CD14-positive monocyte (primary cell): ENCODE results near the gene ROBO1. TPM values are rescaled to one million over a fixed set of nuclear protein-coding genes. Genes with fewer than 3 reads are reported as not detected.

Source experiments
- DNase-seq, 3 donors: peaks; one replicate each; pipeline ENCODE4 v3.0.0-alpha.2; 2011 to 2022
- H2AFZ ChIP-seq: 2 replicates; pipeline ENCODE4 v1.6.0; 2012; ENCODE audit warnings: mild to moderate bottlenecking, low read depth, low read length, inconsistent platforms; ENCODE audit not compliant: insufficient read depth, poor library complexity, severe bottlenecking
- H3K27ac ChIP-seq, 2 donors: 1 replicate in 1 of 2; 2 replicates in 1 of 2; pipeline ENCODE4 v1.5.1; 2012 to 2013; ENCODE audit warnings: low read length in 2 of 2, control low read depth in 1 of 2, inconsistent platforms in 1 of 2, low read depth in 1 of 2, mild to moderate bottlenecking in 1 of 2
- H3K27me3 ChIP-seq, 2 donors: one replicate each; pipeline versions ENCODE4 v1.6.0 to v1.6.1; 2011 to 2013; ENCODE audit warnings: low read length in 2 of 2; ENCODE audit not compliant: control insufficient read depth in 2 of 2, insufficient read depth in 2 of 2
- H3K36me3 ChIP-seq, 2 donors: replicated peaks in 1 of 2; 1 replicate in 1 of 2; 2 replicates in 1 of 2; pipeline versions ENCODE4 v1.5.1 to v1.6.1; 2012 to 2013; ENCODE audit warnings: low read length in 2 of 2, control low read depth in 1 of 2, inconsistent platforms in 1 of 2, mild to moderate bottlenecking in 1 of 2; ENCODE audit not compliant: insufficient read depth in 2 of 2, control insufficient read depth in 1 of 2
- H3K4me1 ChIP-seq, 2 donors: 1 replicate in 1 of 2; 2 replicates in 1 of 2; pipeline versions ENCODE4 v1.5.1 to v1.6.1; 2012 to 2013; ENCODE audit warnings: low read length in 2 of 2, control low read depth in 1 of 2, inconsistent platforms in 1 of 2, mild to moderate bottlenecking in 1 of 2, moderate library complexity in 1 of 2; ENCODE audit not compliant: insufficient read depth in 2 of 2, control insufficient read depth in 1 of 2
- H3K4me2 ChIP-seq: replicated peaks from 2 replicates; pipeline ENCODE3; 2012; ENCODE audit warnings: low read length, moderate library complexity, mild to moderate bottlenecking; ENCODE audit not compliant: poor library complexity, severe bottlenecking; ENCODE audit errors: extremely low read depth
- H3K4me3 ChIP-seq, 3 experiments: fragments of 200-600 bp in 1 of 3; sonication (generic) in 1 of 3; replicated peaks in 1 of 3; 1 replicate in 2 of 3; 2 replicates in 1 of 3; pipeline ENCODE4 v1.5.1; 2011 to 2013; ENCODE audit warnings: low read length in 3 of 3, mild to moderate bottlenecking in 3 of 3, control low read depth in 2 of 3, low read depth in 2 of 3, inconsistent platforms in 1 of 3, moderate library complexity in 1 of 3
- H3K79me2 ChIP-seq: 2 replicates; pipeline ENCODE4 v1.6.0; 2012; ENCODE audit warnings: mild to moderate bottlenecking, control low read depth, inconsistent platforms, low read length, moderate library complexity; ENCODE audit not compliant: insufficient read depth
- H3K9ac ChIP-seq: 2 replicates; pipeline ENCODE4 v1.6.0; 2017; ENCODE audit warnings: low read length, mild to moderate bottlenecking; ENCODE audit not compliant: insufficient read depth, poor library complexity, severe bottlenecking
- H3K9me3 ChIP-seq, 2 donors: replicated peaks in 1 of 2; 1 replicate in 1 of 2; 2 replicates in 1 of 2; pipeline versions ENCODE4 v1.5.1 to v1.6.1; 2012 to 2013; ENCODE audit warnings: low read length in 2 of 2, control low read depth in 1 of 2; ENCODE audit not compliant: control insufficient read depth in 1 of 2, insufficient read depth in 1 of 2
- H4K20me1 ChIP-seq: 2 replicates; pipeline ENCODE4 v1.6.0; 2012; ENCODE audit warnings: mild to moderate bottlenecking, low read length, control low read depth, moderate library complexity; ENCODE audit not compliant: insufficient read depth
- H3K27ac Mint-ChIP-seq, 7 donors: one replicate each; pipeline ENCODE4 v1.8.0; 2020; ENCODE audit warnings: mild to moderate bottlenecking in 7 of 7, mixed read lengths in 7 of 7, moderate library complexity in 6 of 7, inconsistent platforms in 2 of 7
- H3K27me3 Mint-ChIP-seq, 3 donors: one replicate each; pipeline ENCODE4 v1.8.0; 2021 to 2022; ENCODE audit warnings: low read depth in 3 of 3, mild to moderate bottlenecking in 3 of 3, mixed read lengths in 3 of 3, moderate library complexity in 3 of 3, inconsistent platforms in 1 of 3
- H3K36me3 Mint-ChIP-seq, 2 donors: one replicate each; pipeline ENCODE4 v1.8.0; 2020; ENCODE audit warnings: mixed read lengths in 2 of 2, inconsistent platforms in 1 of 2, mild to moderate bottlenecking in 1 of 2
- H3K4me1 Mint-ChIP-seq: one replicate; pipeline ENCODE4 v1.8.0; 2020; ENCODE audit warnings: mild to moderate bottlenecking, mixed read lengths
- H3K4me3 Mint-ChIP-seq, 2 donors: one replicate each; pipeline ENCODE4 v1.8.0; 2020; ENCODE audit warnings: mild to moderate bottlenecking in 2 of 2, mixed read lengths in 2 of 2, moderate library complexity in 1 of 2
- H3K9me3 Mint-ChIP-seq, 7 donors: one replicate each; pipeline ENCODE4 v1.8.0; 2020 to 2022; ENCODE audit warnings: mixed read lengths in 7 of 7, mild to moderate bottlenecking in 6 of 7, moderate library complexity in 6 of 7, inconsistent platforms in 2 of 7
- WGBS: methylation state at CpG from one replicate; pipeline ENCODE4 v1.1.5; 2013; ENCODE audit warnings: missing lambda C conversion rate; ENCODE audit not compliant: insufficient coverage; 5-methylcytosine and 5-hydroxymethylcytosine counted together
- intact Hi-C, 2 donors: fragments of 100-400 bp; cut with micrococcal nuclease; formaldehyde crosslinking; loops; one replicate each; pipeline versions ENCODE4 v1.15.0 to v1.15.1; 2023
- polyA plus RNA-seq, 3 donors: library from polyadenylated mRNA; depleted of rRNA in 1 of 3; unstranded in 2 of 3; stranded (reverse) in 1 of 3; fragments of 300-500 nt in 2 of 3; fragments of >200 nt in 1 of 3; fragmentation: Illumina TruSeq in 2 of 3; gene quantifications; 1 replicate in 2 of 3; 2 replicates in 1 of 3; pipeline ENCODE4 v1.2.3, GENCODE V29; 2012 to 2021
- TF ChIP-seq, protein P1 (sequence below): fragments of 200-600 bp; IDR thresholded peaks from one replicate; pipeline ENCODE4 v1.8.0; 2022; ENCODE audit warnings: antibody characterized with exemption, mild to moderate bottlenecking

The ROBO1 gene
- polyA plus RNA-seq, 3 donors: 0.09 to 0.10 TPM; not detected in 1

DNA sequence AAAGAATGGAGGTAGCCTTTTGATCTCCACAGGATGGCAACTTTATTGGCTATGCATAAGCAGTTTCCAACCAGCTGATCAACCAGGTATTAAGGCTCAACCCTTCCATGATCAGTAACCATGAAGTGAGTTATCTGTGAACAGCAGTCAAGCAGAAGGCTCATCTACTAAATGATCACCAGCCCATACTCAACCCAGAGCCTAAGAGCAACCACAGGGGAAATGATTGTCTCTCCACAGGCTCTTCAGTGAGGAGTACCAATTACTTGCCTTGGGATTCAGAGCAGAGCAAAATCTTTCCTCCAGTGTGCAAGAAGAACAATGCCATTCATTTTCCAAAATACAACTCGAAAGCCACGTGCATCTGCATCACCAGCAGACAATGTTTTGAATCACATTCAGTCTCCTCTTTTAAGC is 754.8 kb downstream of the ROBO1 start:
- Histone ChIP-seq H3K79me2 (no peaks in the 10 kb centered on the region), H3K9me3 (no peaks in the 10 kb centered on the region), H2AFZ (no peak overlapping the region), H3K27ac (no peak overlapping the region), H3K4me3 (no peak overlapping the region), H3K27me3 (peaks cover 16 to 22% of the 10 kb centered on the region in 2 donors), H3K36me3 (no peaks in the 10 kb centered on the region), H3K9ac (no peak overlapping the region), H4K20me1 (no peaks in the 10 kb centered on the region), H3K4me2 (no peak overlapping the region), H3K4me1 (peaks cover 0 to 2% of the 10 kb centered on the region in 2 donors)
- no peaks in the 10 kb centered on the region for H3K4me1 Mint-ChIP-seq
- TF ChIP-seq, protein P1, sequence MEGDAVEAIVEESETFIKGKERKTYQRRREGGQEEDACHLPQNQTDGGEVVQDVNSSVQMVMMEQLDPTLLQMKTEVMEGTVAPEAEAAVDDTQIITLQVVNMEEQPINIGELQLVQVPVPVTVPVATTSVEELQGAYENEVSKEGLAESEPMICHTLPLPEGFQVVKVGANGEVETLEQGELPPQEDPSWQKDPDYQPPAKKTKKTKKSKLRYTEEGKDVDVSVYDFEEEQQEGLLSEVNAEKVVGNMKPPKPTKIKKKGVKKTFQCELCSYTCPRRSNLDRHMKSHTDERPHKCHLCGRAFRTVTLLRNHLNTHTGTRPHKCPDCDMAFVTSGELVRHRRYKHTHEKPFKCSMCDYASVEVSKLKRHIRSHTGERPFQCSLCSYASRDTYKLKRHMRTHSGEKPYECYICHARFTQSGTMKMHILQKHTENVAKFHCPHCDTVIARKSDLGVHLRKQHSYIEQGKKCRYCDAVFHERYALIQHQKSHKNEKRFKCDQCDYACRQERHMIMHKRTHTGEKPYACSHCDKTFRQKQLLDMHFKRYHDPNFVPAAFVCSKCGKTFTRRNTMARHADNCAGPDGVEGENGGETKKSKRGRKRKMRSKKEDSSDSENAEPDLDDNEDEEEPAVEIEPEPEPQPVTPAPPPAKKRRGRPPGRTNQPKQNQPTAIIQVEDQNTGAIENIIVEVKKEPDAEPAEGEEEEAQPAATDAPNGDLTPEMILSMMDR: no peak
- no peaks in the 10 kb centered on the region for H3K27me3 Mint-ChIP-seq
- intact Hi-C loops: no loop called here
- H3K9me3 Mint-ChIP-seq: peaks cover 0 to 5% (median 0%) of the 10 kb centered on the region in 7 donors
- no peak for DNase-seq
- no peaks in the 10 kb centered on the region for H3K36me3 Mint-ChIP-seq
- no peak overlapping the region for H3K4me3 Mint-ChIP-seq
- no peak overlapping the region for H3K27ac Mint-ChIP-seq
- no CpG with 5 or more reads among the region's 2 CpGs for WGBS

DNA sequence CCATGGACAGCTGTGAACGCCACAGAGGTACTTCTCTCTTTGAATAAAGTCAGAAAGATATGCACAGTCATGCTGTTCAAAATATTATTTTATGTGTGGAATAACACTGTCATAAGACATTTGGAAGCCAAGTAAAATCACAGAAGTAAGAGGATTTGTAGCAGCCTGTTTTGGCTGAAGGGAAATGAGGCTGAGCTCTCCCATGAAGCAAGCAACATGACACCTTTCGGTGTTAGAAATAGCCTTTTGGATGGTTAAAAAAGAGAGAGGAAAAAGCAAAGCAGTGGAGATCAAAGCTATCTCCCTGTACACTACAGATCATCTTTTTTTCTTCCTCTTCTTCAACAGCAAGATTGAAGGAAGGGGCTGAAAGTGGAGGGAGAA is 755.3 kb downstream of the ROBO1 start:
- H3K4me3 ChIP-seq: no peak overlapping the region
- Mint-ChIP-seq H3K9me3 (peaks cover 0 to 5% (median 0%) of the 10 kb centered on the region in 7 donors), H3K27me3 (no peaks in the 10 kb centered on the region), H3K4me1 (no peaks in the 10 kb centered on the region), H3K36me3 (no peaks in the 10 kb centered on the region), H3K4me3 (no peak overlapping the region), H3K27ac (no peak overlapping the region)
- no peak overlapping the region for H2AFZ ChIP-seq
- DNase-seq: no peak
- TF ChIP-seq, protein P1: no peak
- H3K4me2 ChIP-seq: no peak overlapping the region
- peaks cover 11 to 18% of the 10 kb centered on the region in 2 donors for H3K27me3 ChIP-seq
- no peaks in the 10 kb centered on the region for H3K9me3 ChIP-seq
- H3K4me1 ChIP-seq: no peaks in the 10 kb centered on the region
- no peaks in the 10 kb centered on the region for H4K20me1 ChIP-seq
- no peaks in the 10 kb centered on the region for H3K79me2 ChIP-seq
- no CpG with 5 or more reads among the region's 2 CpGs for WGBS
- H3K27ac ChIP-seq: no peak overlapping the region
- H3K36me3 ChIP-seq: no peaks in the 10 kb centered on the region
- intact Hi-C loops: no loop called here
- no peak overlapping the region for H3K9ac ChIP-seq
